Activated gamma-delta T cell (primary cell): ENCODE data around the gene GRIK1.

ENCODE experiments used
- DNase-seq: peaks from one replicate; lab custom pipeline; 2025; lab: John Stamatoyannopoulos, UW

Gene GRIK1

GRCh38 chr21:29718081-29718815 is 221.5 kb downstream of the GRIK1 start:
- no peak for DNase-seq

DNA sequence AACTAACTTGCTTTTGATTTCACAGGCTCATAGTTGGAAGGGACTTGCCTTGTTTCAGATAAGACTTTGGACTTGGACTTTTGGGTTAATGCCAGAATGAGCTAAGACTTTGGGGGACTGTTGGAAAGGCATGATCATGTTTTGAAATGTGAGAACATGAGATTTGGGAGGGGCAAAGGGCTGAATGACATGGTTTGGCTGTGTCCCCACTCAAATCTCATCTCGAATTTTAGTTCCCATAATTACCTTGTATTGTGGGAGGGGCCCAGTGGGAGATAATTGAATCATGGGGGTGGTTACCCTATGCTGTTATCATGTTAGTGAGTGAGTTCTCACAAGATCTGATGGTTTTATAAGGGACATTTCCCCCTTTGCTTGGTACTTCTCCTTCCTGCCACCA is 222.1 kb downstream of the GRIK1 start:
- DNase-seq = no peak

- DNase-seq = no peak
These were observed 223.0 kb downstream of the GRIK1 start for GRCh38 chr21:29716753-29717152.

- no peak for DNase-seq
These were observed 224.7 kb downstream of the GRIK1 start for GRCh38 chr21:29715089-29715488.

DNA sequence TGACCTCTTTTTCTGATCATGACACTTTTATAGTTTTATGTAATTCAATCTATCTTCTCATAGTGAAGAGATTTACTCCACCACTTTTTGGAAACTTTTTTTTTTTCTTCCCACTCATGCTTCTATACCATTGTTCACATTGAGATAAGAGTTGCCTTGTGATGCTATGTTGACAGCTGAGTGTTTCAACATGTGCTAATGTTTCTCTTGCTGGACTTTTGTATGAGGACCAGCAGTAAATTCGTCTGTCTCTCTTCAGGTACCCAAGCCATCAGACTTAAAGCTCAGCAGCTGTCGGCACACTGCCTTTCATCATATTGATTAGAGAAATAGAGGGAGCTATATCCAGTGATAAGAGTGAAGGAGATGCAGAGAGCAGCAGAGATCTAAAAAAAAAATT is 227.0 kb downstream of the GRIK1 start:
- no peak for DNase-seq

- DNase-seq = no peak
These were observed 228.6 kb downstream of the GRIK1 start for GRCh38 chr21:29711236-29711635.

DNA sequence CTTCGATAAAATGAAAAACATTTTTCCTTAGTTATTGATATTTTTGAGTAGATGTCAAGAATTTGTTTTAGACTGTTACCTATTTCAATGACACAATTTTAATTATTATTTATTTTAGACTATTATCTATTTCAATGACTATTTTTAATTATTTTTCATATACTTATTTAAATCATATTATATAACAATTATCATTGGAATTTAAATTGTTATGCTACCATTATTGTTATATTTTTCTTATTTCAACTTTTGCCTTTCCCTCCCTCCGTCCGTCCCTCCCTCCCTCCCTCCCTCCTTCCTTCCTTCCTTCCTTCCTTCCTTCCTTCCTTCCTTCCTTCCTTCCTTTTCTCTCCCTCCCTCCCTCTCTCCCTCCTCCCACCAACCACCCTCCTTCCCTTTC is 229.3 kb downstream of the GRIK1 start:
- no peak for DNase-seq

GRCh38 chr21:29708401-29708800 is 231.4 kb downstream of the GRIK1 start:
- DNase-seq = no peak

GRCh38 chr21:29704719-29705118 is 235.1 kb downstream of the GRIK1 start:
- DNase-seq = no peak

DNA sequence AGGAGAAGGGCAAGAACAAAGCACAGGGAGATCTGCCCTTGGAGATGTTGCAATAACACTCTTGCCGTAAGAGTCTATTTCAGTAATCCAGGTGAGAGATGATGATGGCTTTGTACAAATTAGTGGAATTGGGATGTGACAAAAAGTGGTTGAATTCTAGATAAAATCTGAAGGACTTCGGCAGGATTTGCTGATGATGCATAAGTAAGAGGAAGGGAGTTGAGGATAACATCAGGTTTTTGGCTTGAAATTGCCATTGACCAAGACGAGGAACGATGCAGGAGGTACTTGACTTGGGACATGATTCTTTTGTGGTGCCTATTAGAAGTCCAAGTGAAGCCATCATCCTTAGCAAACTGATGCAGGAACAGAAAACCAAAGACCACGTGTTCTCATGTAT is 238.1 kb downstream of the GRIK1 start:
- DNase-seq = no peak

DNA sequence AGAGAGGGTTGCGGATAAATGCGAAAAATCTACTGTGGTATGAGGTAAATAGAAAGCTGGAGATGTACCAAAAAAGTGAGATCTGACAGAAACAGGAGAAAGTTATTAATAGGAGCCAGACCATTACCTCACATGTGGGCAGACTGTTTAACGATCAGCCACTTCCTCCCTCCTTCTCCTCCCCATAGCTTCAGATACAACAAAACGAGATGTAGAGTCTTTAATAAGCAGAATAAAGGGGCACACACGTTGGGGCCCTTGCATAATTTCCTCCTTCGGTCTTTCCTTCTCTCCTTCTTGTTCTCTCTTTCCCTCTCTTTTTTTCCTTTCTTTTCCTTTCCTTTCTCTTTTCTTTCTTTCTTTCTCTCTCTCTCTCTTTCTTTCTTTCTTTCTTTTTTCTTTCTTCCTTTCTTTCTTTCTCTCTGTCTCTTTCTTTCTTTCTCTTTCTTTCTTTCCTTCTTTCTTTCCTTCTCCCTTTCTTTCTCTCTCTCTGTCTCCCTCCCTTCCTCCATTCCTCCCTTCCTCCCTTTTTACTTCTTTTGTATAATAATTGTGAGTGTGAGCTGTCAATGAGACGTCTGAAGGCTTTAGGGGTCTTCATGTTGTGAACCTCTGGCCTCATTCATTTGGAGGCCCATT is 242.1 kb downstream of the GRIK1 start:
- DNase-seq = no peak

GRCh38 chr21:29696937-29697336 is 242.9 kb downstream of the GRIK1 start:
- no peak for DNase-seq

DNA sequence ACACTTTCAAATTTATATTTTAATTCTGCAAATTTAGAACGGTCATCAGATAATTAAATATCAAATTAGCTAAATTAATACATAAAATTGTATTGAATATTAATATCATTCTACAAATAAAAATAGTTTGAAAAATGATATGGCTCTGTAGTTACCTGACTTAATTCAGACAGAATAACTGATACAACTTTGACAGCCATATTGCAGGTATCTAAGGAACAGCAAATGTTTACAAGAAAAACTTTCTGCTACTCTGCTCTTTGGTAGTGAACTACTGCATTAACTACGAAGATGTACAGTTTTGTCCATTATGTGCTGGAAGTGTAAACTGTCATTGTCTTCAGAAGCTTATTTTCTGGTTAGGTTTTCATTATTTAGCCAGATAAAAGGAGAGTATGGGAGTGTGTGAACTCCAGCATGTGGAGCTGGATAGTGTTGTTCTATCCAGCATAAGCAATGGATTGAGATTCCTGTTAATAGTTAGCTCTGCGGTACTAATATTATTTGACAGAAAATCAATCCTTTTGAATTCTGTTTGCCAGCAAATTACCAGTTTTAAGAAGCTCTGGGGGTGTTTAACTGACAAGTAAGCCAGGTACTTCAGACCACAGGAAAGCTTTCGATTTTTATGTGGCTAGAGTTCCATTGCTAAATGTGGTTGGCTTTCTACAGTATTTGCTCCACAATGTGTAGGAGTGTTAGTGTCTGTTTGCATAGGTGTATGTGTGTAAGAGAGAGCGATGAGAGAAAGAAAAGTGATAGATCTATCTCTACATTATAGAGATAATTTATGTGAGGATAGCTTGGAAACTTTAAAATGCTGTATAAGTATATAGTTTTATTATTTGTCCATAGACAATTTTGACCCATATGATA is 247.9 kb downstream of the GRIK1 start:
- no peak for DNase-seq

GRCh38 chr21:29689753-29690152 is 250.0 kb downstream of the GRIK1 start:
- no peak for DNase-seq

DNA sequence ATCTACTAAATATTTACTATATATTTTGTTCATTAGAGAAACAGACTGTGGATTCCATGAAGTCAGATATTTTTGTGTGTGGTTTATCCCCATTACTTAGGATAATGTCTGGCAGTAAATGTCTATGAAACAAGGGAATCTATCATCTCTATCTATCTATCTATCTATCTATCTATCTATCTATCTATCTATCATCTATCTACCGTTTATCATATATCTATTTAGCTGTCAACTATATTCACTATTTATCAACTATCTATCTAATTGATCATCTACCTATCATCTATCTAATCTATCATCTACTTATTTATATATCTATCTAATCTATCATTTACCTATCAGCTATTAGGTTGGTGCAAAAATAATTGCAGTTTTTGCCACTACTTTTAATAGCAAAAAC is 255.7 kb downstream of the GRIK1 start:
- no peak for DNase-seq

- no peak for DNase-seq
These were observed 257.0 kb downstream of the GRIK1 start for GRCh38 chr21:29682800-29683199.

DNA sequence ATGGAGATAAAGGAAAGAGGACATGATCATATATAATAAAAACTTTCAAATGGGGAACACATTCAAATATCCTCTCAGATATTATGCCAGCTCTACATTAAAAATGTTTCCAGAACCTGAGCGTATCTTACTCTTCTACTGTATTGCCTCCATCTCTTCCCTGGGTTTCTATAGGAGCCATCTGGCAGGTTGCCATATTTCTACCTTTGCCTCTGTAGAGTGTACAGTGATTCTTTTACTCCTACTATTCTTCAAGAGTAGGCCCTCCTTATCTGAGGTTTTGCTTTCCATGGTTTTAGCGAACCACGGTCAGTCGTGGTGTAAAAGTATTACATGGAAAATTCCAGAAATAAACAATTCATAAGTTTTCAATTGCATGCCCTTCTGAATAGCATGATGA is 259.5 kb downstream of the GRIK1 start:
- no peak for DNase-seq

DNA sequence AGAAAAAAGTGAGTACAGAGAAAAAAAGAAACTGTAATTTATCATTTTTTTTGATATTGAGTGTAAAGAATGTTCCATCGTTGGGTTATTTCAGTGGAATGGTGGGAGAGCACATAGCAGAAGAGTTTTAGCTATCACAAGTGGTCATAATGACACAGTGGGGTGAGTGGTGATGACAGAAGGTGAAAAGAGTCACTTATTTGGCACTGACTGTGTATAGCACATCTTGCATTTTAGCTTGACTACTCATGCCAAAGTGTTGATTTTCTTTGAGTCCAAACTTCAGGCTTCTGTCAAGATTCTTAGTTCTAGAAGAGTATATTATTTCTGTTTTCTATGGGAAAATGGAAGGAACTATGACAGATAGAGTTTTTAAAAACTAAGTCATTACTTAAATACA is 261.2 kb downstream of the GRIK1 start:
- DNase-seq = no peak

- DNase-seq = no peak
These were observed 262.5 kb downstream of the GRIK1 start for GRCh38 chr21:29677326-29677725.

- no peak for DNase-seq
These were observed 263.4 kb downstream of the GRIK1 start for GRCh38 chr21:29676395-29676794.

- DNase-seq = no peak
These were observed 264.3 kb downstream of the GRIK1 start for GRCh38 chr21:29675451-29675850.

GRCh38 chr21:29674343-29674742 is 265.5 kb downstream of the GRIK1 start:
- DNase-seq = no peak

- DNase-seq = no peak
These were observed 266.6 kb downstream of the GRIK1 start for GRCh38 chr21:29673096-29673610.
